ENCODE data around the gene NUDC.

NUDC gene

GRCh38 chr1:26991310-26992116 lies 70.0 kb downstream of the NUDC start:
- no peak for DNase-seq

- peak; percentile 52 for DNase-seq
These were observed 71.9 kb downstream of the NUDC start, which contains the start of gene TRNP1 for GRCh38 chr1:26993237-26994019. Gene TRNP1 (plus strand): TSS chr1:26993692. CDS start chr1:26993787, 95 bp downstream.

GRCh38 chr1:26994020-26994786 lies 72.7 kb downstream of the NUDC start:
- peak; percentile 5 for DNase-seq

DNA sequence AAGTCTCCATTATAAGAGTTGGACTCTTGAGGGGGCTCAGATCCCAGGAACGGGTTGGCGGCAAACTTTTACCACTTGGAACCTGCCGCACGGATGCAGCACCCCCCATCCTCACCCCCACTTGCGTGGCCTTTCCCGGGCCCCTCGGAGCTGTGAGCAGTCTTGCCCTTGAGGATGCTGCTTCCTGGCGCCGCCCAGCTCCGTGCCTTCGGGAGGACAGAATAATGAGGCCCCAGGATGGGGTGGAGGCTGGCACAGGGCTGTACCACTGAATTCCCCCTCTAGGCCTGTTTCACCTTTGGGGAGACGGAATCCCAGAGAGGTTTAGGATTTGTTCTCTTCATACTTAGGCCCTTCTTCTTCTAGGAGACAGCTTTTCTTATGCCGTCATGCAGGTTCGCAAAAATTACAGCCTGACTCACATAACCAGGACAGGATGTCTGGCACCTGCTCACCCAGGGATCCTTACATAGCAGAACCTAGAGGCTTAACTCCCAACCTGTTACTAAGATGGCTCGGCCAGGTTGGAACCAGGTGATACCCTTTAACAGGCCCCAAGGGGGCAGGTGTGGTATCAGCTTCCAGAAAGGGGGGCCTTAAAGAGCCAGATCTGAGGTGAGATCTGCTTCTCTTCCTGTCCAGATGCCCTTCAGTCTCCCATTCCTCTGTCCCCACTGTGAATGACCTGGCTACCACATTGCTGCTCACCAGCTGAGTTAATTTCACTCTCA lies 73.4 kb downstream of the NUDC start:
- no peak for DNase-seq

- DNase-seq: no peak
These were observed 74.5 kb downstream of the NUDC start for GRCh38 chr1:26996024-26996423.
